ENCODE measurements around the gene KIRREL3.

- TF ChIP-seq CTCF (IDR thresholded peaks at IDR 0.05 in 8 of 11, conservative IDR thresholded peaks at IDR 0.05 in 3 of 11) = no peak
- TF ChIP-seq POLR2A (IDR thresholded peaks at IDR 0.05) = no peak
Measured at GRCh38 chr11:126722006-126722736, 278.4 kb downstream of the KIRREL3 start.
